Ovary (tissue), 3 donors: ENCODE data around the gene ENOX1.

Source experiments
- CTCF ChIP-seq, 3 donors: fragments of 450-650 bp in 2 of 3; fragments of 200-600 bp in 1 of 3; IDR thresholded peaks; one replicate each; pipeline versions ENCODE4 v1.5.1 to v1.8.0; 2016 to 2022; ENCODE audit warnings: antibody characterized with exemption in 3 of 3, mild to moderate bottlenecking in 1 of 3
- EP300 ChIP-seq: sonication (generic); formaldehyde crosslinking; IDR thresholded peaks from one replicate; pipeline ENCODE4 v1.6.1; 2017; ENCODE audit warnings: antibody characterized with exemption
- POLR2A ChIP-seq: fragments of 450-650 bp; IDR thresholded peaks from one replicate; pipeline ENCODE4 v1.6.1; 2017; ENCODE audit warnings: antibody characterized with exemption, mild to moderate bottlenecking, moderate library complexity
- donor health status: DM: no; HTN: no; CAD: no.

- no peak for TF ChIP-seq CTCF (IDR thresholded peaks at IDR 0.05)
- TF ChIP-seq POLR2A, result no peak
- no peak for TF ChIP-seq EP300
Measured at GRCh38 chr13:43483930-43484329, 302.8 kb downstream of the ENOX1 start.
